ENCODE results near the gene SHANK2. TPM values are rescaled to one million over a fixed set of nuclear protein-coding genes. Genes with fewer than 3 reads are reported as not detected.
A peak's percentile ranks its signal among the peaks of the same experiment; 100 is the strongest.

The SHANK2 gene
- total RNA-seq, 1 experiment from 2014 or later, result 0.86 TPM

DNA sequence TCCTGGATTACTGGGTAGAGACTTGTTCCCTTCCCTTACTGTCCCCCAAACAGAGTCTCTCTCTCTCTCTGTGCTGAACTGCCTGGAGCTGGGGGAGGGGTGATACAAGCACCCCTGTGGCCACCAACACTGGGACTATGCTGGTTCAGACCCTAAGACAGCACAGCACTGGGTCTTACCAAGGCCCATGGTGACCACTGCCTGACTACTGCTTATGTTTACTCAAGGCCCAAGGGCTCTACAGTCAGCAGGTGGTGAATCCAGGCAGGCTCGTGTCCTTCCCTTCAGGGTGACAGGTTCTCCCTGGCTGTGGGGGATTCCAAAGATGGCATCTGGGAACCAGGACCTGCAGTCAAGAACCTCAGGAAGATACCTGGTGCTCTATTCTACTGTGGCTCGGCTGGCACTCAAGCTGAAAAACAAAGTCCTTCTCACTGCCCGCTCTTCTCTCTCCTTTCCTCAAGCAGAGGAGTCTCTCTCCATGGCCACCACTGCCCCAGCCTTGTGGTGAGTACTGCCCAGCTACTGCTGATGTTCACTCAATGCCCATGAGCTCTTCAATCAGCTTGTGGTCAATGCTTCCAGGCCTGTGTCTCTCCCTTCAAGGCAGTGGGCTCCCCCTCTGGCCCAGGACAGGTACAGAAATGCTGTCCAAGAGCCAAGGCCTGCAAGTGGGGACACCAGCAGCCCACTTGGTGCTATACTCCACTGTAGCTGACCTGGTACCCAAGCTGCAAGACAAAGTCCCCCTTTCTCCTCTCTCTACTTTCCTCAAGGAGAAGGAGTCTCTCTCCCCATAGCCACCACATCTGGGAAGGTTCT lies 41.8 kb upstream of the SHANK2 start:
- POLR2A ChIA-PET, result no interaction called here
- DNase-seq (ENCODE audit: unreplicated experiment), result no peak
- H3K9me3 Mint-ChIP-seq (ENCODE audit: unreplicated experiment), result no peaks in the 10 kb centered on the region

DNA sequence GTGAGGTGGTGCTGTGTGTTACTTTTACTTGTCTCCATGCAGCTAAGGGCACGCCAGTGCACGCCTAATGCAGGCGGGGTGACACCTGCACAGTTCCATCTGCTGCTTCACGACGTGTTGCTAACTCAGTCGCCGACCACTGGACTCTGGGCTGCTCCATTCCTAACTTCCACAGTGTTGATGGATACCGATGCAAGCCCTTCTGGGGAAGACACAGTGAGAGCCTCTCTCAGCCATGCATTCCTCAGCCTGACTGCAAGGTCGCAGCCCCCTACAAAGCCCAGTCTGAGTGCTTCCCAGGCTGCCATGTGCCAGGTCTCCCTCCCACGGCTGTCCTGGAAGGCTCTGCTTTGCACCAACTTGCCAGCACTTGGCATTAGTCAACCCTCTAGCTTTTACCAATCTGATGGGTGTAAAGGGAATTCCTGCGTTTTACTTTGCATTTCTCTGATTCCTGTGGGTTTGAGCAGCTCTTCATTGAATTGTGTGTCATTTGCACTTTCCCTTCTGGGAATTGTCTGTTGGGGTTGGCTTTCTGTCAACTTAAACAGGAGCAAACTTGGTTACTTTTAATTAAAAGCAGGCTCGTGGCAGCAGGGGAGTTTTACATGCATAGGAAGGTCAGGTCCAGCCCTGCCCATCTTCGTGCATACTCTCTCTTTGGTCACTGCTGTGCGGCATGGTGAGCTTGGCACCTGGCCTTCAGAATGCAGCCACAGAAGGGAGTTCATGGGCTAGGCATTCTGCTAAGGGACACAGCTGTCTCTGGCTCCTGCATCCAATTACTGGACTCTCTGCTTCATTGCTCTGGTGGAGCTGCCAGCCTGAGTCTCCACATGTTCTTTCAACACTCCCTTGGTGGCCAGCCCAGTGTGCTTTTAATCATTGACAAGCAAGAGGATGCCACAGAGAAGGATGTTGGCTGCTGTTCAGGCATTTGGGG lies 34.6 kb upstream of the SHANK2 start:
- H3K4me3 Mint-ChIP-seq (ENCODE audit: unreplicated experiment), result peak overlapping the region; percentile 55
- no peaks in the 10 kb centered on the region for H3K27me3 Mint-ChIP-seq (ENCODE audit: insufficient read depth, unreplicated experiment)
- intact Hi-C loops (cut with micrococcal nuclease), result no loop called here
- ChIA-PET CTCF (interaction anchor here (0.6 kb wide), 4 partner anchors 161 to 1532 kb away, joined by 3 to 5 read pairs (median 4); partner anchors contain the start of gene DHCR7), POLR2A (interaction anchor here (0.7 to 3.1 kb wide), 5 partner anchors 11 to 166 kb away, joined by 3 to 26 read pairs (median 3); partner anchors contain the start of genes DHCR7 and NADSYN1)
- H3K27ac Mint-ChIP-seq (ENCODE audit: low read depth, unreplicated experiment), result no peak overlapping the region
- H3K9me3 Mint-ChIP-seq (ENCODE audit: unreplicated experiment), result no peaks in the 10 kb centered on the region
- peak; percentile 74 for DNase-seq (ENCODE audit: unreplicated experiment)
- H3K4me1 Mint-ChIP-seq (ENCODE audit: insufficient read depth, unreplicated experiment), result peaks cover 16% of the 10 kb centered on the region
- BruUV-seq (replicated peaks), result no TSS peak
- TF ChIP-seq, protein P1, sequence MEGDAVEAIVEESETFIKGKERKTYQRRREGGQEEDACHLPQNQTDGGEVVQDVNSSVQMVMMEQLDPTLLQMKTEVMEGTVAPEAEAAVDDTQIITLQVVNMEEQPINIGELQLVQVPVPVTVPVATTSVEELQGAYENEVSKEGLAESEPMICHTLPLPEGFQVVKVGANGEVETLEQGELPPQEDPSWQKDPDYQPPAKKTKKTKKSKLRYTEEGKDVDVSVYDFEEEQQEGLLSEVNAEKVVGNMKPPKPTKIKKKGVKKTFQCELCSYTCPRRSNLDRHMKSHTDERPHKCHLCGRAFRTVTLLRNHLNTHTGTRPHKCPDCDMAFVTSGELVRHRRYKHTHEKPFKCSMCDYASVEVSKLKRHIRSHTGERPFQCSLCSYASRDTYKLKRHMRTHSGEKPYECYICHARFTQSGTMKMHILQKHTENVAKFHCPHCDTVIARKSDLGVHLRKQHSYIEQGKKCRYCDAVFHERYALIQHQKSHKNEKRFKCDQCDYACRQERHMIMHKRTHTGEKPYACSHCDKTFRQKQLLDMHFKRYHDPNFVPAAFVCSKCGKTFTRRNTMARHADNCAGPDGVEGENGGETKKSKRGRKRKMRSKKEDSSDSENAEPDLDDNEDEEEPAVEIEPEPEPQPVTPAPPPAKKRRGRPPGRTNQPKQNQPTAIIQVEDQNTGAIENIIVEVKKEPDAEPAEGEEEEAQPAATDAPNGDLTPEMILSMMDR (IDR thresholded peaks at IDR 0.05; ENCODE audit: unreplicated experiment), result no peak
- H3K36me3 Mint-ChIP-seq (ENCODE audit: insufficient read depth, unreplicated experiment), result no peaks in the 10 kb centered on the region

More for the DNA sequence above, 41.8 kb upstream of the SHANK2 start:
- Mint-ChIP-seq H3K4me3 (ENCODE audit: unreplicated experiment) (no peak overlapping the region), H3K27me3 (ENCODE audit: insufficient read depth, unreplicated experiment) (no peaks in the 10 kb centered on the region), H3K36me3 (ENCODE audit: insufficient read depth, unreplicated experiment) (no peaks in the 10 kb centered on the region), H3K4me1 (ENCODE audit: insufficient read depth, unreplicated experiment) (peaks cover 8% of the 10 kb centered on the region), H3K27ac (ENCODE audit: low read depth, unreplicated experiment) (no peak overlapping the region)
- no TSS peak for BruUV-seq (replicated peaks)
- CTCF ChIA-PET, result interaction anchor here (0.6 to 0.8 kb wide), 2 partner anchors 90 to 1244 kb away, joined by 3 read pairs; no protein-coding TSS in a partner anchor
- intact Hi-C loops (cut with micrococcal nuclease), result no loop called here
- TF ChIP-seq, protein P1 (IDR thresholded peaks at IDR 0.05; ENCODE audit: unreplicated experiment), result no peak

DNA sequence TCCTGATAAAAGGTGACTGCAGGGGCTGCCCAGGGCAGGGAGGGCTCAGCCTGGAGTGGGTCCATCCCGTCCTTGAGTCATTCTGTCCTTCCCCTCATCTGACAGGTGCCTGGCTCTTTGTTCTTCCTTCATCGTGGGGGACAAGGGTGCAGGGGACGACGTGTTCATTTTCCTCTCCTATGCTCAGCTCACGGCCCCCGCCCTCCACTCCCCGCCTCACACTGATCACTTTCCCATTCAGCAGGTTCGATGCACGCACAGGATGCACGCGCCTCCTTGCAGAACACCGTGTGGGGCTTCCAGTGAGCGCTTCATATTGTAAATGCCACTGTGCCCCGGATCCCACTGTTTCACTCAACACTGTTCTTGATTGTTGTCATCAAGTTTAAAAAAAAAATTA lies 32.7 kb upstream of the SHANK2 start:
- BruUV-seq (replicated peaks), result no TSS peak
- TF ChIP-seq, protein P1 (IDR thresholded peaks at IDR 0.05; ENCODE audit: unreplicated experiment), result no peak
- DNase-seq (ENCODE audit: unreplicated experiment), result no peak
- Mint-ChIP-seq H3K4me3 (ENCODE audit: unreplicated experiment) (no peak overlapping the region), H3K36me3 (ENCODE audit: insufficient read depth, unreplicated experiment) (no peaks in the 10 kb centered on the region), H3K27me3 (ENCODE audit: insufficient read depth, unreplicated experiment) (no peaks in the 10 kb centered on the region), H3K4me1 (ENCODE audit: insufficient read depth, unreplicated experiment) (peaks cover 16% of the 10 kb centered on the region), H3K9me3 (ENCODE audit: unreplicated experiment) (no peaks in the 10 kb centered on the region), H3K27ac (ENCODE audit: low read depth, unreplicated experiment) (no peak overlapping the region)
- ChIA-PET CTCF (interaction anchor here (0.5 kb wide), 1 partner anchor 781 kb away, joined by 3 read pairs; no protein-coding TSS in a partner anchor), POLR2A (no interaction called here)
- intact Hi-C loops (cut with micrococcal nuclease), result no loop called here
